ENCODE measurements around the gene LRRC9.
"Not testable (repeated sequence)": the region's sequence is repeated elsewhere in the genome, so short reads cannot be mapped to it uniquely, and the experiment has no call there.

LRRC9 gene

GRCh38 chr14:59939828-59940227 lies 19.9 kb downstream of the LRRC9 start:
- Histone ChIP-seq H3K4me1 (no peaks in the 10 kb centered on the region), H3K9me3 (replicated peaks in 1 of 11) (no peaks in the 10 kb centered on the region), H3K27ac (no peak overlapping the region), H3K9ac (no peak overlapping the region), H3K36me3 (no peaks in the 10 kb centered on the region), H3K4me2 (no peak overlapping the region), H4K20me1 (no peaks in the 10 kb centered on the region), H3K4me3 (no peak overlapping the region), H3K27me3 (no peaks in the 10 kb centered on the region)
- TF ChIP-seq Cebpa-rat (IDR thresholded peaks at IDR 0.05) = no peak

- not testable (repeated sequence) for H4K20me1 ChIP-seq; H3K27ac ChIP-seq; H3K36me3 ChIP-seq; H3K27me3 ChIP-seq; H3K4me1 ChIP-seq; H3K9ac ChIP-seq; H3K4me3 ChIP-seq; H3K4me2 ChIP-seq; H3K9me3 ChIP-seq (replicated peaks in 1 of 11)
Measured at GRCh38 chr14:59942296-59942862, 22.4 kb downstream of the LRRC9 start.

GRCh38 chr14:59944909-59945308 lies 25.0 kb downstream of the LRRC9 start:
- Histone ChIP-seq H3K4me2 (no peak overlapping the region), H3K9me3 (replicated peaks in 1 of 11) (no peaks in the 10 kb centered on the region), H3K9ac (no peak overlapping the region), H3K4me1 (no peaks in the 10 kb centered on the region), H3K4me3 (no peak overlapping the region), H3K36me3 (no peaks in the 10 kb centered on the region), H4K20me1 (no peaks in the 10 kb centered on the region), H3K27me3 (no peaks in the 10 kb centered on the region), H3K27ac (no peak overlapping the region)
- TF ChIP-seq Cebpa-rat (IDR thresholded peaks at IDR 0.05) = no peak

- H3K4me3 ChIP-seq = not testable (repeated sequence)
Measured at GRCh38 chr14:59952141-59952540, 32.2 kb downstream of the LRRC9 start.

GRCh38 chr14:59957890-59958289 lies 37.9 kb downstream of the LRRC9 start:
- H3K27ac ChIP-seq, H3K4me1 ChIP-seq, H4K20me1 ChIP-seq, H3K27me3 ChIP-seq, H3K4me2 ChIP-seq, H3K4me3 ChIP-seq, H3K36me3 ChIP-seq, H3K9ac ChIP-seq: not testable (repeated sequence)
- H3K9me3 ChIP-seq (replicated peaks in 1 of 11) = peaks cover 5 to 25% (median 21%) of the 10 kb centered on the region in 11 experiments; a peak in 18 of 22 replicates

More at GRCh38 chr14:59952141-59952540, 32.2 kb downstream of the LRRC9 start:
- not testable (repeated sequence) for H3K4me2 ChIP-seq, H3K27me3 ChIP-seq, H3K27ac ChIP-seq, H4K20me1 ChIP-seq, H3K36me3 ChIP-seq, H3K4me1 ChIP-seq, H3K9ac ChIP-seq
- H3K9me3 ChIP-seq (replicated peaks in 1 of 11) = peaks cover 0 to 17% (median 9%) of the 10 kb centered on the region in 11 experiments; a peak in 13 of 22 replicates

GRCh38 chr14:59959668-59960067 lies 39.7 kb downstream of the LRRC9 start:
- Histone ChIP-seq H4K20me1 (no peaks in the 10 kb centered on the region), H3K4me1 (peaks cover 0 to 6% (median 3%) of the 10 kb centered on the region in 10 experiments; a peak in 8 of 20 replicates), H3K27ac (no peak overlapping the region), H3K4me2 (no peak overlapping the region), H3K36me3 (no peaks in the 10 kb centered on the region), H3K27me3 (no peaks in the 10 kb centered on the region), H3K4me3 (no peak overlapping the region), H3K9ac (no peak overlapping the region), H3K9me3 (replicated peaks in 1 of 11) (peaks cover 0 to 15% (median 13%) of the 10 kb centered on the region in 11 experiments; a peak in 15 of 22 replicates)
- no peak for TF ChIP-seq Cebpa-rat (IDR thresholded peaks at IDR 0.05)

- H4K20me1 ChIP-seq = no peaks in the 10 kb centered on the region
- H3K9ac ChIP-seq = no peak overlapping the region
- H3K4me3 ChIP-seq = no peak overlapping the region
- H3K4me1 ChIP-seq = peaks cover 0 to 9% (median 7%) of the 10 kb centered on the region in 10 experiments; a peak in 9 of 20 replicates
- no peaks in the 10 kb centered on the region for H3K27me3 ChIP-seq
- H3K36me3 ChIP-seq = no peaks in the 10 kb centered on the region
- H3K27ac ChIP-seq = no peak overlapping the region
- peaks cover 0 to 15% (median 13%) of the 10 kb centered on the region in 11 experiments; a peak in 15 of 22 replicates for H3K9me3 ChIP-seq (replicated peaks in 1 of 11)
- H3K4me2 ChIP-seq = no peak overlapping the region
- TF ChIP-seq Cebpa-rat (IDR thresholded peaks at IDR 0.05) = no peak
Measured at GRCh38 chr14:59961518-59962062, 41.6 kb downstream of the LRRC9 start.

GRCh38 chr14:59964251-59965007 lies 44.5 kb downstream of the LRRC9 start:
- Histone ChIP-seq H3K9ac (peak overlapping the region in 5 of 11 experiments; percentile 21 to 80 (median 72); a peak in 6 of 22 replicates), H3K9me3 (replicated peaks in 1 of 11) (no peaks in the 10 kb centered on the region), H3K36me3 (no peaks in the 10 kb centered on the region), H3K4me1 (peaks cover 0 to 9% (median 7%) of the 10 kb centered on the region in 10 experiments; a peak in 9 of 20 replicates), H3K4me2 (peak overlapping the region; percentile 32 to 82 (median 62); a peak in 20 of 22 replicates), H3K4me3 (0 out of 20 replicates have a peak overlapping the region, but pooled peaks of 2 of the 10 experiments have one; percentile 60 to 62), H3K27me3 (no peaks in the 10 kb centered on the region), H3K27ac (peak overlapping the region in 5 of 11 experiments; percentile 66 to 85 (median 74); a peak in 5 of 22 replicates), H4K20me1 (no peaks in the 10 kb centered on the region)
- no peak for TF ChIP-seq Cebpa-rat (IDR thresholded peaks at IDR 0.05)

- H3K27me3 ChIP-seq = no peaks in the 10 kb centered on the region
- H3K36me3 ChIP-seq = no peaks in the 10 kb centered on the region
- H3K4me1 ChIP-seq = peaks cover 0 to 9% (median 6%) of the 10 kb centered on the region in 10 experiments; a peak in 9 of 20 replicates
- no peaks in the 10 kb centered on the region for H4K20me1 ChIP-seq
- no peak overlapping the region for H3K4me3 ChIP-seq
- TF ChIP-seq Cebpa-rat (IDR thresholded peaks at IDR 0.05) = no peak
- H3K9me3 ChIP-seq (replicated peaks in 1 of 11) = no peaks in the 10 kb centered on the region
- no peak overlapping the region for H3K9ac ChIP-seq
- no peak overlapping the region for H3K27ac ChIP-seq
- H3K4me2 ChIP-seq = no peak overlapping the region
Measured at GRCh38 chr14:59969319-59969718, 49.4 kb downstream of the LRRC9 start.

All from BLaER1 treated with 17β-estradiol and CSF1 and Interleukin-3, amounts not matched to agents 10 nM and 100 nM (cell line).